ENCODE results near the gene CAVIN1.
A peak's percentile ranks its signal among the peaks of the same experiment; 100 is the strongest.

The CAVIN1 gene

DNA sequence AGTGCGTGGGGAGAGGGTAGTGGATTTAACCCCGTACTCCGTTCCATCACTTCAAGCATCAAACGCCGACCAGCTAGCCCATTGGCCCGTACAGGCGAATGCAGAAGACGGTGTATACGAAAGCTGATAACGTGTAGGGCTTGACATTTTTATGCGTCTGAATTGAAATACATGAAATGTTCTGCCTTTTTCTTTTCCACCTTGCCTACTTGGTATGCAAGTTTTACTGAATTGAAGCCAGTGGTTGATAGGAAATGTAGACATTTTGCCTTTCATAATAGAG is 34.0 kb downstream of the CAVIN1 start:
- no peak for TF ChIP-seq TAF1 (IDR thresholded peaks at IDR 0.05; ENCODE audit: borderline replicate concordance, insufficient read depth, low read length)
- TF ChIP-seq, protein P1, sequence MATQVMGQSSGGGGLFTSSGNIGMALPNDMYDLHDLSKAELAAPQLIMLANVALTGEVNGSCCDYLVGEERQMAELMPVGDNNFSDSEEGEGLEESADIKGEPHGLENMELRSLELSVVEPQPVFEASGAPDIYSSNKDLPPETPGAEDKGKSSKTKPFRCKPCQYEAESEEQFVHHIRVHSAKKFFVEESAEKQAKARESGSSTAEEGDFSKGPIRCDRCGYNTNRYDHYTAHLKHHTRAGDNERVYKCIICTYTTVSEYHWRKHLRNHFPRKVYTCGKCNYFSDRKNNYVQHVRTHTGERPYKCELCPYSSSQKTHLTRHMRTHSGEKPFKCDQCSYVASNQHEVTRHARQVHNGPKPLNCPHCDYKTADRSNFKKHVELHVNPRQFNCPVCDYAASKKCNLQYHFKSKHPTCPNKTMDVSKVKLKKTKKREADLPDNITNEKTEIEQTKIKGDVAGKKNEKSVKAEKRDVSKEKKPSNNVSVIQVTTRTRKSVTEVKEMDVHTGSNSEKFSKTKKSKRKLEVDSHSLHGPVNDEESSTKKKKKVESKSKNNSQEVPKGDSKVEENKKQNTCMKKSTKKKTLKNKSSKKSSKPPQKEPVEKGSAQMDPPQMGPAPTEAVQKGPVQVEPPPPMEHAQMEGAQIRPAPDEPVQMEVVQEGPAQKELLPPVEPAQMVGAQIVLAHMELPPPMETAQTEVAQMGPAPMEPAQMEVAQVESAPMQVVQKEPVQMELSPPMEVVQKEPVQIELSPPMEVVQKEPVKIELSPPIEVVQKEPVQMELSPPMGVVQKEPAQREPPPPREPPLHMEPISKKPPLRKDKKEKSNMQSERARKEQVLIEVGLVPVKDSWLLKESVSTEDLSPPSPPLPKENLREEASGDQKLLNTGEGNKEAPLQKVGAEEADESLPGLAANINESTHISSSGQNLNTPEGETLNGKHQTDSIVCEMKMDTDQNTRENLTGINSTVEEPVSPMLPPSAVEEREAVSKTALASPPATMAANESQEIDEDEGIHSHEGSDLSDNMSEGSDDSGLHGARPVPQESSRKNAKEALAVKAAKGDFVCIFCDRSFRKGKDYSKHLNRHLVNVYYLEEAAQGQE (IDR thresholded peaks at IDR 0.05; ENCODE audit: insufficient read depth in 1 of 2, low read depth in 2 of 2, low read length in 2 of 2) = no peak
- TF ChIP-seq POLR2AphosphoS5 (IDR thresholded peaks at IDR 0.05; ENCODE audit: low read depth, low read length) = no peak
- TF ChIP-seq SIN3A (IDR thresholded peaks at IDR 0.05; ENCODE audit: borderline replicate concordance, insufficient read depth, low read length) = no peak
- no peak for TF ChIP-seq FOXP2 (optimal IDR thresholded peaks at IDR 0.05; ENCODE audit: borderline replicate concordance, extremely low read depth, extremely low read length, insufficient read depth)

DNA sequence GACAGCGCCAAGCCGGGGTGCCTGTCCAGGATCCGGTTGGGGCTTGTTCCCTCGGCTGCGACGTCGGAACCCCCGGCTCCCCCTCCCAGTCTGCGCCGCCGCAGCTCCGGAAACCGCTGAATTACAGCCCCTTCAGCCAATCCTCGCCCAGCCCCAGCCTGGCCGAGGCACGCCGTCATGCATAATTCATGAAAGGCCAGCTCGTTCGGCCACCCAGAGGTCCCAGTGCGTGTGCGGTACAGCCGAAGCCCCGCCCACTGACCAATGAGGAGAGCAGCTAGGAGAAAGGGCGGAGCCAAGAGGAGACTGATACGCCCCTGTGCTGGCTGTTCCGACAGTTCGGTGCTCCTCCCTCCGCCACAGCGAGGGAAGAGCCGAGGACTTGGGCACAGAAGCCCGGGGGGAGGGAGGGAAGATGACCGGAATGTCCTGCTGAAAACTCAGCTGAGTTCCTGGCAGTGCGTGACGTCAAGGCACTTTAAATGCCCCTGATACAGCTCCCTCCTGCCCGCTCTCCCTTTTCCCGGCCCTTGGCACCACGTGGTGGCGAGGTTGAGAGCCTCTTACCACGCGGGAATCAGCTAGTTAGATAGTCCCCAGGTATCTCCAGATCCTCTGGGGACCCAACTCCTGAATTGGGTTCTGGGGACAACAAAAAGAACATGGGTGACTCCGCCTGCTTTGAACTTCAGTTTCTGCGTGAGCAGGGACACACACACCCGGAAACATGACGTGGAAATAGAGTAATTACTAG is 34.5 kb downstream of the CAVIN1 start, which contains the start of gene STAT3:
Gene STAT3, minus strand, starts transcription at position 62 of the 754 bp plus-strand sequence. CDS start 39,926 bp downstream, outside the sequence.
- peak; percentile 95 for TF ChIP-seq FOXP2 (optimal IDR thresholded peaks at IDR 0.05; ENCODE audit: borderline replicate concordance, extremely low read depth, extremely low read length, insufficient read depth)
- TF ChIP-seq POLR2AphosphoS5 (IDR thresholded peaks at IDR 0.05; ENCODE audit: low read depth, low read length) = peak; percentile 71
- peak; percentile 100 for TF ChIP-seq SIN3A (IDR thresholded peaks at IDR 0.05; ENCODE audit: borderline replicate concordance, insufficient read depth, low read length)
- TF ChIP-seq, protein P1 (IDR thresholded peaks at IDR 0.05; ENCODE audit: insufficient read depth in 1 of 2, low read depth in 2 of 2, low read length in 2 of 2) = peak in 1 of 2 experiments; percentile 68; a peak in 2 of 4 replicates
- peak; percentile 81; the same call in 1 of the 2 replicates for TF ChIP-seq TAF1 (IDR thresholded peaks at IDR 0.05; ENCODE audit: borderline replicate concordance, insufficient read depth, low read length)

GRCh38 chr17:42387661-42388380 is 35.2 kb downstream of the CAVIN1 start:
- TF ChIP-seq FOXP2 (optimal IDR thresholded peaks at IDR 0.05; ENCODE audit: borderline replicate concordance, extremely low read depth, extremely low read length, insufficient read depth) (peak; percentile 7), SIN3A (IDR thresholded peaks at IDR 0.05; ENCODE audit: borderline replicate concordance, insufficient read depth, low read length) (peak; percentile 78; the same call in 1 of the 2 replicates), POLR2AphosphoS5 (IDR thresholded peaks at IDR 0.05; ENCODE audit: low read depth, low read length) (no peak; the same call in 1 of the 2 replicates), TAF1 (IDR thresholded peaks at IDR 0.05; ENCODE audit: borderline replicate concordance, insufficient read depth, low read length) (no peak)
- TF ChIP-seq, protein P1 (IDR thresholded peaks at IDR 0.05; ENCODE audit: insufficient read depth in 1 of 2, low read depth in 2 of 2, low read length in 2 of 2) = no peak

DNA sequence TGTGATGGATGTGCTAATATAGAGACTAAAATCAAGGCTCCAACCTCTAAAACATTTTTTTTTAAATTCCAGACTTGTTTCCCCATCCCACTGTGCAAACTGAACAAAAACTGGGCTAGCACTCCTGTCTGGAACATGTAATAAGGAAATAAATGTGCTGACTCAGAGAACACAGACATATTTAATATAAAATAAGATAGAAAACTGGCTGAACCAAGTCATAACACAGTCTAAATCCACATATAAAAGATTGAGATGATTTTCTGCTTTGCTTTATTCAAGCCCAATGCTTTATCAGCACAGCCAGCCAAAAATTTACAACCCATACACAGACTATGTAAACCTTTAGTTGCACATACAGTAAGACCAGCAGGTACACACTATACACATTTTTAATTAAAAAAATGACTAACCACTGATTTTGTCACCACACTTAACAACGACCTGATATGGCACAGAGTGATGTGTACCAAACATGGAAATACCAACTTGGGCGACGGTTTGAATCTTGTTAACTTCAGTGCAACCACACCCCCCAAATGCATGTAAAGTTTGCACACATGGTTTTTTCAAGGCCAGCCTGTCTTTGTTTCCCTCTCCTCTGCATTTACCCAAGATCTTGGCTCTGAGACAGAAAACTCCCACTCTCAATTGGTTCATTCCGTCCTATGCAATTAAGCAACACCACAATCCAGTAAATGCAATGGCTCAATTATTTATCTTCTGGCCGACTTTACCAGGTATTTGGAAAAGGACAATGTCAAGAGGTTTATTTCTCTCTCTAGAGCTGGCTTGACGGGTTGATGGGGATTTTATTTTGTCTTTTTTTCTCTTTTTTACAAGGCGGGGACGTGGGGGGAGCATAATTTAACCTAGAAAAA is 36.0 kb downstream of the CAVIN1 start:
- TF ChIP-seq SIN3A (IDR thresholded peaks at IDR 0.05; ENCODE audit: borderline replicate concordance, insufficient read depth, low read length) (peak; percentile 90), POLR2AphosphoS5 (IDR thresholded peaks at IDR 0.05; ENCODE audit: low read depth, low read length) (no peak)

GRCh38 chr17:42381898-42382297 is 41.2 kb downstream of the CAVIN1 start:
- TF ChIP-seq POLR2AphosphoS5 (IDR thresholded peaks at IDR 0.05; ENCODE audit: low read depth, low read length) = no peak
- TF ChIP-seq TAF1 (IDR thresholded peaks at IDR 0.05; ENCODE audit: borderline replicate concordance, insufficient read depth, low read length) = no peak
- TF ChIP-seq FOXP2 (optimal IDR thresholded peaks at IDR 0.05; ENCODE audit: borderline replicate concordance, extremely low read depth, extremely low read length, insufficient read depth) = no peak
- TF ChIP-seq SIN3A (IDR thresholded peaks at IDR 0.05; ENCODE audit: borderline replicate concordance, insufficient read depth, low read length) = no peak
- TF ChIP-seq, protein P1 (IDR thresholded peaks at IDR 0.05; ENCODE audit: insufficient read depth in 1 of 2, low read depth in 2 of 2, low read length in 2 of 2) = no peak
